IPS DF 6.9 (cell line): ENCODE data around the gene OSBPL6.
"Not testable (repeated sequence)": the region's sequence is repeated elsewhere in the genome, so short reads cannot be mapped to it uniquely, and the experiment has no call there.

Experiments used
- DNase-seq: peaks from one replicate; pipeline ENCODE4 v3.0.0-alpha.2; 2013; ENCODE audit warnings: low read depth, low spot score
- H3K27ac ChIP-seq: one replicate; pipeline ENCODE4 v1.5.1; 2013; ENCODE audit warnings: low read length, control low read depth
- H3K27me3 ChIP-seq: 2 replicates; pipeline ENCODE4 v1.6.1; 2013; ENCODE audit warnings: mild to moderate bottlenecking, low read length; ENCODE audit not compliant: control insufficient read depth, insufficient read depth
- H3K36me3 ChIP-seq: 2 replicates; pipeline ENCODE4 v1.6.1; 2013; ENCODE audit warnings: low read length; ENCODE audit not compliant: control insufficient read depth, insufficient read depth
- H3K4me1 ChIP-seq: 2 replicates; pipeline ENCODE4 v1.6.1; 2013; ENCODE audit warnings: low read length; ENCODE audit not compliant: control insufficient read depth, insufficient read depth
- H3K4me3 ChIP-seq: 2 replicates; pipeline ENCODE4 v1.5.1; 2013; ENCODE audit warnings: mild to moderate bottlenecking, low read length
- H3K9me3 ChIP-seq: 2 replicates; pipeline ENCODE4 v1.6.1; 2013; ENCODE audit warnings: low read length, inconsistent platforms; ENCODE audit not compliant: control insufficient read depth, insufficient read depth
- WGBS: extraction: QIAGEN DNeasy Blood & Tissue Kit; methylation state at CpG from one replicate; pipeline ENCODE4 v1.1.7; 2013; ENCODE audit warnings: mixed read lengths, missing lambda C conversion rate; ENCODE audit not compliant: insufficient read length, insufficient coverage; 5-methylcytosine and 5-hydroxymethylcytosine counted together

OSBPL6 gene

DNA sequence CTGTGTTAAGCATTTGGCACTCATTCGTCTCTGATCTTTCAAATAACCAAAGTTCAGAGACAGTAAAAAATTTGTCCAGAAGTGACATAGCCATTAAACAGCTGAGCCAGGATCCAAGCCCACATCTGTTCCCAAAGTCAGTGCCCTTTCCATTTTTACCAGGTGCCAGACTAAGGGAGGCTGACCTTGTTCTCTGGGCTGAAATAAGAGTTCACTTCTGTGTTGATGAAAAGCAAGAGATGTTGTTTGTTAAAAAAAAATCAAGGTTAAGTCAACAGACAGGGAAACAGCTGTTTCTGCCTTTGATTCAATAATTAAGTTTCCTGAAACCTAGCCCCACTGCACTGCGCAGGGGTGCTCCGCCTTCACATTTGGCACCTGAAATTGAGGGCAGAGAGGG is 139.5 kb downstream of the OSBPL6 start:
- DNase-seq, result no peak
- Histone ChIP-seq H3K27ac (no peak overlapping the region), H3K9me3 (no peaks in the 10 kb centered on the region), H3K27me3 (no peaks in the 10 kb centered on the region; the same call in 1 of the 2 replicates), H3K4me1 (no peaks in the 10 kb centered on the region), H3K36me3 (no peaks in the 10 kb centered on the region), H3K4me3 (no peak overlapping the region)
- no CpG with 5 or more reads among the region's 3 CpGs for WGBS

DNA sequence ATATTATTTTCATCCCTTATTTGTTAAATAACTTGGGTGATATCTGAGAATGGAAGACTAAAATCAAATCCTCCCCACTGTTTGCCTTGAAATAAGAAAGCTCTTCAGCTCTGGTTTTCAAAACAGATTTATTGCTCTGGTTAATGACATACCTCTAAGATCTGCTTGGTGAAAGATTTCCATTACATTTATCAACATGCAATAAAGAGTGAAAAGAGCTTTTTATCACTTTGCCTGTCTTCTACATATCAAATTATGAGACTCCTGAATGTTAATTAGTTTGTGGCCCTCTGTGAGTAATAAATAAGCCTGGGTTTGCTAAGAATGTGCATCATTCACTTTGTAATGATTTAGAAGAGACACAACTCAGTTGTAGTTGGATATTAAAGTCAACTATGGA is 140.9 kb downstream of the OSBPL6 start:
- Histone ChIP-seq H3K36me3 (no peaks in the 10 kb centered on the region), H3K27ac (no peak overlapping the region), H3K4me3 (no peak overlapping the region), H3K27me3 (no peaks in the 10 kb centered on the region; the same call in 1 of the 2 replicates), H3K4me1 (no peaks in the 10 kb centered on the region), H3K9me3 (no peaks in the 10 kb centered on the region)
- no peak for DNase-seq

DNA sequence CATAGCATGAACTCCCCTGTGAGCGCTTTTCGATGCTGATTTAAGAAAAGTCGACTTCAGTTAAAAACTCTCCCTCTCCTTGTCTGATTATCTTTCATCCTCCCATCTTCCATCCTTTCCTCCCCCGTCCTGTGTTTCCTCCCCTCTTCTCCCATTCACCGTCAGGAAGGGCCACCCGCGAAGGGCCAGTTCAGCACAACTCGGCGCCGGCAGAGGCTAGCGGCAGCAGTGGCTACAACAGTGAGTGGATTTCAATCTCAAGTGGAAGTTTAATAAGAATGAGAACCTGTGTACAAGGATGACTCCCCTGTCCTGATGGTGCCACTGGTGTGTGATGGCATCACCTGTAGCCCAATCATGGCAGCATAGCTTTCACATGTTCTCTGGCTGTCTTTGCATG is 149.8 kb downstream of the OSBPL6 start:
- no peaks in the 10 kb centered on the region for H3K27me3 ChIP-seq
- no peak overlapping the region for H3K27ac ChIP-seq
- H3K36me3 ChIP-seq, result no peaks in the 10 kb centered on the region
- DNase-seq, result no peak
- no peaks in the 10 kb centered on the region for H3K4me1 ChIP-seq
- no peak overlapping the region for H3K4me3 ChIP-seq
- H3K9me3 ChIP-seq, result no peaks in the 10 kb centered on the region
- no CpG with 5 or more reads among the region's 11 CpGs for WGBS

DNA sequence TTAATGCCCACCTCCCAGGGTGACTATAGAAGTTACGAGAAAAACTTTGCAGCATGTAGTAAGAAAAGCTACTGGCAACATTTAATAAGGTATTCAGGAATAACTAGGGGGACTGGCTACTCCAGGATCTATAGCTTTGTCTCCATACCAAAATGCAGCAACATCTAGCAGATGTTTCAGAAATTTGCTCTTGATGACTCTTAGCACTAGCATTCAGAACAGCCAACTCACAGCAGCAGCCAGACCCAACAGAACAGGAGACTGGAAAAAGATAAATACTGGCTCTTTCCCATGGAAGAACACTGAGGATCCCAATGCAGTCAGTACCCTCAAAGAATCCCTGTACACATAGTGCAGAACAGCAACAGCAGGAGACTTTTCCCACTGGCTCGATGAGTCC is 151.6 kb downstream of the OSBPL6 start:
- Histone ChIP-seq H3K27ac (no peak overlapping the region), H3K36me3 (no peaks in the 10 kb centered on the region), H3K9me3 (no peaks in the 10 kb centered on the region), H3K4me3 (no peak overlapping the region), H3K27me3 (no peaks in the 10 kb centered on the region), H3K4me1 (no peaks in the 10 kb centered on the region)
- no peak for DNase-seq
- no CpG with 5 or more reads among the region's 2 CpGs for WGBS

DNA sequence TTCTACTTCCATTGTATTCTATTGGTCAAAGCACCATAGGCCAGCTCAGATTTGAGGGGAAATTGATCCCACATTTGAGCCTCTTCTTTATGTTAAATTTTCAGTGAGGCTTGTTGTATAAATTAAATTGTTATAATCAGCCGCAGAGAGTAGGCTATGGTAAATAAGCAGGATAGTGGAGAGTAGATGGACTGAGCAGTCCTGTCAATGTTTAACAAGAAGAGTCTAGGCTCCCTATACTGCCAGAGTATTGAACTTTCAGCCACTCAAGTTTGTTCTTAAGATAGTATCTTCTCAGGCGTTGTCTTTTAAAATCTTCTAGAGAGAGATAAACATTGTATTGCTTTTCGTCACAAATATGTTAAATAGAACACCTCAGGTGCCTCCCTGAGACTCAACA is 155.7 kb downstream of the OSBPL6 start:
- no CpG with 5 or more reads among the region's 3 CpGs for WGBS
- no peak for DNase-seq
- no peak overlapping the region for H3K4me3 ChIP-seq
- H3K9me3 ChIP-seq, result no peaks in the 10 kb centered on the region
- no peak overlapping the region for H3K27ac ChIP-seq
- H3K4me1 ChIP-seq, result no peaks in the 10 kb centered on the region
- H3K27me3 ChIP-seq, result no peaks in the 10 kb centered on the region
- no peaks in the 10 kb centered on the region for H3K36me3 ChIP-seq

DNA sequence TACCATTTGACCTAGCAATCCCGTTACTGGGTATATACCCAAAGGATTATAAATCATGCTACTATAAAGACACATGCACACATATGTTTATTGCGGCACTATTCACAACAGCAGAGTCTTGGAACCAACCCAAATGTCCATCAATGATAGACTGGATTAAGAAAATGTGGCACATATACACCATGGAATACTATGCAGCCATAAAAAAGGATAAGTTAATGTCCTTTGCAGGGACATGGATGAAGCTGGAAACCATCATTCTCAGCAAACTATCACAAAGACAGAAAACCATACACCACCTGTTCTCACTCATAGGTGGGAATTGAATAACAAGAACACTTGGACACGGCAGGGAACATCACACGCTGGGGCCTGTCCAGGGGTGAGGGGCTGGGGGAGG is 163.4 kb downstream of the OSBPL6 start:
- WGBS, result no CpG with 5 or more reads among the region's 4 CpGs
- DNase-seq, H3K4me1 ChIP-seq: not testable (repeated sequence)

DNA sequence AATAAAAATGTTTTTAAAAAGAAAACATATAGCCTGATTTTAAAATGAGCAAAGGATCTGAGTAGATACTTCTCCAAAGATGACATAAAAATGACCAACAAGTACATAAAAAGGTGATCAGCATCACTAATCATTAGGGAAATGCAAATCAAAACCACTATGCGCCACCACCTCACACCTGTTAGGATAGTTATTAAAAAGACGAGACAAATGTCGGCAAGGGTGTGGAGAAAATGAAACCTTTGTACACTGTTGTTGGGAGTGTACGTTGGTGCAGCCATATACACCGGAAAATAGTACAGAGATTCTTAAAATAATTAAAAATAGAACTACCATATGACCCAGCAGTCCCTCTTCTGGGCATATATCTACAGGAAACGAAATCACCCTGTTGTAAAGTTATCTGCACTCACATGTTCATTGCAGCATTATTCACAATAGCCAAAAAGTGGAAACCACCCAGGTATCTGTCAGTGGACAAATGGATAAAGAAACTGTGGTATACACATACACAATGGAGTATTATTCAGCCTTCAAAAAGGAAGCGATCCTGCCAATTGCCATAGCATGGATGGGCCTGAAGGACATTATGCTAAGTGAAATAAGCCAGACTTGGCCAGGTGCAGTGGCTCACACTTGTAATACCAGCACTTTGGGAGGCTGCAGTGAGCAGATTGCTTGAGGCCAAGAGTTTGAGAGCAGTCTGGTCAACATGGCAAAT is 165.0 kb downstream of the OSBPL6 start:
- Histone ChIP-seq H3K27me3 (no peaks in the 10 kb centered on the region), H3K27ac (no peak overlapping the region), H3K4me1 (no peaks in the 10 kb centered on the region), H3K36me3 (no peaks in the 10 kb centered on the region), H3K9me3 (no peaks in the 10 kb centered on the region), H3K4me3 (no peak overlapping the region)
- DNase-seq, result no peak
- WGBS, result no CpG with 5 or more reads among the region's 7 CpGs

More for the DNA sequence above, 163.4 kb downstream of the OSBPL6 start:
- not testable (repeated sequence) for H3K27me3 ChIP-seq, H3K27ac ChIP-seq, H3K9me3 ChIP-seq, H3K36me3 ChIP-seq, H3K4me3 ChIP-seq

DNA sequence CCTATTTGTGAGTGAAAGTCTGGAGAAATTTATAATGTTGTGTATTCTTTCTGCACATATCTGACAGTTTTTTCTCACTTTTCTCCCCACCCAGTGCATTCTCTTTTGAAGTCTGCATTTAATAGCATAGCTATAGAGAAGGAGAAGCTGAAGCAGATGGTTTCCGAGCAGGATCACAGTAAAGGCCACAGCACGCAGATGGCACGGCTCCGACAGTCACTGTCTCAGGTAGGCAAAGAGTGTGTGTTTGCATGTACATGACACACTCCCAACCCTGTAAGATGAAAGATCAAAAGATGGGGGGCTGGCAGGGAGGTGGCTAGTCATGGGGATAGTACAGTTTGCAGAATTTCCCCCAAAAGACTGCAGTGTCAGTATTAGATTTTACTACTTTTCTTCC is 167.3 kb downstream of the OSBPL6 start:
- H3K27me3 ChIP-seq, result no peaks in the 10 kb centered on the region
- DNase-seq, result no peak
- WGBS, result no CpG with 5 or more reads among the region's 4 CpGs
- H3K4me1 ChIP-seq, result no peaks in the 10 kb centered on the region
- no peaks in the 10 kb centered on the region for H3K36me3 ChIP-seq
- no peaks in the 10 kb centered on the region for H3K9me3 ChIP-seq
- no peak overlapping the region for H3K4me3 ChIP-seq
- no peak overlapping the region for H3K27ac ChIP-seq

DNA sequence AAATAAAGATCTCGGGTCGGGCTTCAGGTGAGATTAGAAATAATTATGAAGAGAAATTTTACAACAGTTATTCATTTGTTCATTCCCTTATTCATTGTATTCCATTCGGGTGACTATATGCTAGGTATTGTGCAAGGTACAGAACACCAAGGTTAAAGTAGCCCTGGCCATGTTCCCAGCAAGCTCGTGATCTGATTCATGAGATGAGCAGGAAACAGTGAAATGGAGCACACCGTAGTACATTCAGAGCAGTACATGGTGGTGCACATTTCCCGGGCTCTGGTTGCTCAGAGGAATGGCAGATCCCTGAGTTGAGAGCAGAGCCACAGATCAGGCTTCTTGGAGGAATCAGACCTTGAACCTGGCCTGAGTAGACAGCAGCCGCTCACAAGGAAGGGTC is 168.9 kb downstream of the OSBPL6 start:
- Histone ChIP-seq H3K36me3 (no peaks in the 10 kb centered on the region), H3K4me3 (no peak overlapping the region), H3K27ac (no peak overlapping the region), H3K9me3 (no peaks in the 10 kb centered on the region), H3K27me3 (no peaks in the 10 kb centered on the region), H3K4me1 (no peaks in the 10 kb centered on the region)
- DNase-seq, result no peak
- WGBS, result no CpG with 5 or more reads among the region's 7 CpGs

DNA sequence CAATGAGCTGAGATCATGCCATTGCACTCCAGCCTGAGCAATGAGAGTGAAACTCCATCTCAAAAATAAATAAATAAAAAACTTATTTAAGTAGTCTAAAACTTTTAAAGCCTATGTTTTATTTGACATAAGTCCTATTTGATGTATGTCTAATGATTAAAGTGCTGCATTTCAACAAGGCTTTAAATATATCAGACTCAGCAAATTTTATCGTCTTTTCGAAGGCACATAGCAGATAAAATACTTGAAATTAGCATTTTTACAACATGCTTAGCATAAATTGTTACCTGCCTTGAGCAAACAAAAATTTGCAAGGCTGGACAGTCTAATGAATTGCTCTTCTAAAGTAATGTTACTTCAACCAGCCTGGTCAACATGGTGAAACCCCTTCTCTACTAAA is 170.8 kb downstream of the OSBPL6 start:
- DNase-seq, result no peak
- no CpG with 5 or more reads among the region's 2 CpGs for WGBS
- Histone ChIP-seq H3K4me3 (no peak overlapping the region), H3K27me3 (no peaks in the 10 kb centered on the region), H3K27ac (no peak overlapping the region), H3K9me3 (no peaks in the 10 kb centered on the region), H3K4me1 (no peaks in the 10 kb centered on the region), H3K36me3 (no peaks in the 10 kb centered on the region)

DNA sequence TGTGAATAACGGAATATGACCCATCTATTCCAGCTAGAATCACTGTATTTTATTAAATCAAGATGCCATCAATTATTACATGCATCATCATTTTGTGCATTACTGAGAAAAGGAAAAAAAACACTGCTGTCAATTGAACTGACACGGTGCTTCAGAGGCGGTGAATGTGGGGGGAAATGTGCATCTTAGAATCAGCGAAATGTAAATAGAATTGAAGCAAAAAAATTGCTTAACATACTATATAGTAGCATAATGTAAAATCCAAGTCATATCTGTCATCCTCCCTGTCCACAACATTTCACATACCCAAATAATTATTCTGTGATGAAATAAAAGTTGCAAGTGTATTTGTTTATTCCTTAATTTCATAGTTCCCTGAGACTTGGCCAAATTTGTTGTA is 172.1 kb downstream of the OSBPL6 start:
- no peaks in the 10 kb centered on the region for H3K27me3 ChIP-seq
- no peak for DNase-seq
- H3K4me1 ChIP-seq, result no peaks in the 10 kb centered on the region
- no peak overlapping the region for H3K27ac ChIP-seq
- no CpG with 5 or more reads among the region's 4 CpGs for WGBS
- no peaks in the 10 kb centered on the region for H3K9me3 ChIP-seq
- no peaks in the 10 kb centered on the region for H3K36me3 ChIP-seq
- H3K4me3 ChIP-seq, result no peak overlapping the region
